CD4-positive, alpha-beta T cell treated with Interferon alpha-2 for 1 hour (primary cell): ENCODE results near the gene N4BP2.

Experiments used
- DNase-seq, 2 donors: peaks; one replicate each; pipeline ENCODE4 v3.0.0-alpha.2; 2020 to 2022

The N4BP2 gene

DNA sequence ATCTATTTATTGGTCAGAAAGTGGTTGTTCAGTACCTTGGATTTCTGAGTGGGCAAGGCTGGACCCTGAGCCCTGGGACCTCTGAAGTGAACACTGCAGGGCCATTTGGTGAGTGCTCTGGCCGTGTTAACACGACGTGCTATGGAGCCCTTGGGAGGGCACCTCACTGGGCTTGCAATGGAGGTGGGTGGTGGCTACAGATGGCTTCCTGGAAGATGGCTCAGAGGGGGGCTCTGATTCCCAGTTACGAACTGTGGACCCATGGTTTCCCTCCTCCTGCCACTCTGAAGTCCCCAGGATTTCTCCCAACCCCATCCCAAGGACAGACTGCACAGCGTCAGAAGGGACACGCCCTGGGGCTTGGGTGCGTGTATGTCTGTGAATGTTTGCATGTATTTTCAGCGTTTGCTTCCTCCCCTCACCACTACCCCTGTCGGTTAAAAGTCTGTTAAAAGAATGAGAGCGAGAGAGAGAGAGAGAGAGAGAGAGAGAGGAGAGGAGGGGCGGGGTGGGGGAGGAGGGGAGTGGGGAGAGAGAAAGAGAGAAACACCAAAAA, 136.4 kb downstream of the N4BP2 start:
- peak; percentile 64 to 65 for DNase-seq

DNA sequence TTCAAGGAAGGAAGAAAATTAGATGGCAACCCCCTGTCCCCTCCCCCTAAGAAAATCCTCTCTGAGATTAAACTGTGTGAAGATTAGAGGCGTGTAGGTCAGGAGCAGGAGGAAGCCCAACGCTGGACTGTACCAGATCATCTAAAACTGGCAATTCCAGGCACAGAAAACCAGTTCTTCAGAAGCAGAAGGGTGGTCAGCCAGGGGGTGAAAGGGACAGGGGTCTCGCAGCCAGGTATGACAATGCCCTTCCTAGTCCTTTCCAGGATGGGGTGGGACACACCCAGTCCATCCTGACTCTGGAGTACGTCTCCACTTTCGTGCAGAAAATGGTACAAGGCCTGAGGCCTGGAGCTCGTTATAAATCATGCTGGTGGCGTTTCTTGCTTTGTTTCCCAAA, 136.9 kb downstream of the N4BP2 start:
- DNase-seq, result no peak

DNA sequence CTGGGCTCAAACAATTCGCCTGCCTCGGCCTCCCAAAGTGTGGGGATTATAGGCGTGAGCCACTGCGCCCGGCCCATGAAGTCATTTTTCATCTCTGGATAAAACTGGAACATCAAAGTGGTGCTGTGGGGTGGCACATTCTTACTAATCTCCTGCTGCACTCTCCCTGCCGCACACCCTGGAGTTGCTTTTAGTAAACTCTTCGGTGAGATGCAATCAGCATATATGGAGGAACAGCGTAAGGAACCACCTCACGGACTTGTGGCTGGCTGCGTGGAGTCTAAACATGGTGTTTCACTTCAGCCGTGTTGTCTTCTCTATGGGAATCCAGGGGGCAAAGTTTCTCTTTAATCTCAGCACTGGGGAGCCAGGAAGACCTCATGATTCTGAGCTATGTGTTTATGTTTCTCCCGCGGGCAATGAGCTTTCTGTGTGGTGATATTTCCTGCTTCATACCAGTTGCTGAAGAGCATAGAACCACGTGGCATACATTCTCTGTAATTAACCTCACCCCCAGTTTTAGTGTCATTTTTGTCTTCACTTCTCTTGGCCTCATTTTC, 138.0 kb downstream of the N4BP2 start:
- peak; percentile 57 to 80 for DNase-seq

DNA sequence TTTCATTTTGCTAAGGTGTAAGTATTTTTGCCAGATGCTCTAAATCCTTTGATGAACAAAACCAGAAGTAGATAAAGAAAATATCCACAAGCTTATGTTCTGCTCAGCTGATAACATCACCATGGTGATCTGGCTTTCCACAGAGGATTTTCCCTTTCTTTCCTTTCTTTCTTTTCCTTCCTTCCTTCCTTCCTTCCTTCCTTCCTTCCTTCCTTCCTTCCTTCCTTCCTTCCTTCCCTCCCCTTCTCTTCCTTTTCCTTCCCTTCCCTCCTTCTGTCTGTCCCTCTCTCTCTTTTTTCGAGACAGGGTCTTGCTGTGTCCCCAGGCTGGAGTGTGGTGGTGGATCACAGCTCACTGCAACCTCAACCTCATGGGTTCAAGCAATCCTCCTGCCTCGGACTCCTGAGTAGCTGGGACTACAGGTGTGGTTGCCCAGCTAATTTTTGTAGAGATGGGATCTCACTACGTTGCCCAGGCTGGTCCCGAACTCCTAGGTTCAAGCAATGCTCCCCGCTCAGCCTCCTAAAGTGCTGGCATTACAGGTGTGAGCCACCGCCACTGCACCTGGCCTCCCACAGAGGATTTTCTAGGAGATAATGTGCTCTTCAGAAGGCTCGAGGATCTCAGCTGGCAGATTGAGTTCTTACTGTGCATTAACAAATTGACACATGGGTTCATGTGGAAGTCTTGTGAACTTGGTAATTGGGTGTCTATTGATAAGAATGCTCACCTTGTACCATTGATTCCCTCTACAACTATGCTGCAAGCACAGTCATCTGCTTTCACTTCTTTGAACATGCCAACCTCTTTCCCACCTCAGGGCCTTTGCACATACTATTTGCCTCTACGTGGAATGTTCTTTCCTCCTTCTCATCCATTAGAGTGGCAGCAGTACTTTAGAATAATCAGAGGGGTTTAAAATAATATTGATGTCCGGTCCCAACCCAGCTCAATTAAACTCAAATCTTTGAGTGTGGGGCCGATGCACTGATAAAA, 138.8 kb downstream of the N4BP2 start:
- DNase-seq, result peak in 1 of 2 donors; percentile 19

DNA sequence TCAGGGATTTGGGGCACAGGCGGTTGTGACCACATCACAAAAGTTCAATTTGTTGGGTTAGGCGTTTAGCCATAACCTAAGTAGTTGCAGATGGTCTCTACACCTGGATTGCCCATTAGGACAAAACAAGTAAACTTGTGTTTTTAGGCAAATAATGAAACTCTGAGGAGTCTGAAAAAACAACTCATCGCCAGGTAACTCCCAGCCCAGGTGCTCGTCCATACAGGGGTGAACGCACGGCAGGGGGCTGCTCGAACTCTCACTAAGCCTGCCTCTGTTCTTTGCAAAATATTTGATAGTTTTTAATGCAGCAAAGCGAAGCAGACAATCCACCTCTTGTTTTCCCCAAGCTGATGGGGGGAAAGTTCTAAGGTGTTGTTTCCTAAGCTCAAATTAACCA, 139.6 kb downstream of the N4BP2 start:
- DNase-seq, result peak in 1 of 2 donors; percentile 33

DNA sequence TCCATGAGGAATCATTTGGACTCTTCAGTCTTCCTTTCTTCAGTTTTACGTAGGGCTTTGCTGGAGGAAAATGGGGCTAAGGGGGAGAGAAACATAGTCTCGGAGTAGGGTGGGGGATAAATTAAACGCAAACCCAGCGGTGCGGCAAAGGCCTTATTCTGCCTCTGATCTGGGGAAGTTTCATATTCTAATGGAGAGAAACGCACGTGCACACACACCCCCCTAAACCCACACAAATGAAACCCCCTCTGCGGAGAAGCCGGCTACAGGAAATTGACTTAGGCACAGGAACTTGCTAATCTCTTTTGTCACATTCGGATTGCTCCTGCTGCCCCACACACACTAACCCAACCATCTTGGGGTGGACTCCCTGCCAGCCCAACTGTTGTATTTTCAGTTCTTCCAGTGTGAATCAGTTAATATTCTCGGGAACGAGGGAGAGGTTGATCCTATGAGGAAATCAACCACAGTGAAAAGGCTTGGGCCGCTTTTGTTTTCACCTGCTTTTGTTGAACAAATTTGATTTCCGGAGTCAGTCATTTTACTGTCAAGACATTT, 140.2 kb downstream of the N4BP2 start, which contains the start of gene RHOH:
TSS of gene RHOH (plus strand) at position 308 of the 558 bp plus-strand sequence. CDS start 46,356 bp downstream, outside the sequence.
- peak; percentile 87 to 91 for DNase-seq

DNA sequence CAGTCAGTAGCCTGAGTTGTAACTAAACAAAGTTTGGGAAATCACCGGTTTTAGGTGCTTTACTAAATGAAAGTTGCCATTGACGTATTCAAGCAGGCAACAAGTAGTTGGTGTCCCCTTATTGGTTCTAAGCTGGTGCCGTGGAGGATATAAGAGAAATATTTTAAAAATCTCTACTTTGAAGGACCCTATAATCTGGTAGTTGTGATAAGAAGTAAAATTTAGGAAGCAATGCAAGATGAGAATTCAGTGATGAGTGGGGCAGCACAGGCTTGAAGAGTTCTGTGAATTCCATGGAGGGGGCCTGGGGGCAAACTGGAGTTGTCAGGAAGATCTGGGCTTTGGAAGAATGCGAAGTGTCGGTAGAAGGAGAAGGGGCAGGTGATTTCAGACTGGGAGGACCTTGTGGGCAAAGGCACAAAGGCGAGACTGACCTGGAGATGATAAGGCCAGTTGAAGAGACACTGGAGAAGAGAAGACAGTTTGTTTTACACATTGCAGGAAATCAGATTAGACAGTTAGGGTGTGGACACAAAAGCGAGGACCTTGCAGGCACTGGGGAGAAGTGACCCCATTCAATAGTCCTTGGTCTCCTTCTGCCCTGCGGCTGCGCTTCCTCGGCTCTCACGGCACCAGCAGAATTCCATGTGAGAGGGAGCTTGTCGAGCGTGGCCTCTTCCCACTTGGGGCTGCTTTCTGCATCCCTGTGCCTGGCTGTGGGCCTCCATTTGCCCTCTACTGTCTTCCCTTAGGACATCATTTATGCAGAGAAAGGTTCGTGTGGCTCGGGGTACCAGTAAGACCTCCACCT, 141.4 kb downstream of the N4BP2 start:
- DNase-seq, result peak; percentile 54 to 89

DNA sequence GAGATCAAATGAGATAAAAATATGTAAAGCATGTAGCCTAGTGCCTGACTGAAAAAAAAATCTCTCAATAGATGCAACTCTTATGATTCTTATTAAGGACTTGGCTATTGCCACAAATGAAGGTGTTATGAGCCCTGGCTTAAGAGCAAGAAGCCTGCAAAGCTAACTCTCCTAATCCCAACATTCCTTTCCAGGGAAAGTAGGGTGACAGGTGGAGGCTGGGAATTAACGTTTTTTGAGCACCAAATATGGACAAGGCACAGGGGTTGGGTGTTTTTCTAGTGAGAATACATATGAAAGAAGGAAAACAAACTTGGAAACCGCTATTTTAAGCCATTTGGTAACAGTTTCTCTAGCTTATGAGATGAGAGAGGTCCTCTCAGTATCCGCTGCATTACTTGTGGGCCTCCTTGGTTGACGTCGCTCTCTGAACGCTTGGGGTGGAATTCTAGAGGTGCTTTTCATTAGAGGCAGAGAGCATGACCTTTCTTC, 142.6 kb downstream of the N4BP2 start:
- DNase-seq, result peak in 1 of 2 donors; percentile 70

DNA sequence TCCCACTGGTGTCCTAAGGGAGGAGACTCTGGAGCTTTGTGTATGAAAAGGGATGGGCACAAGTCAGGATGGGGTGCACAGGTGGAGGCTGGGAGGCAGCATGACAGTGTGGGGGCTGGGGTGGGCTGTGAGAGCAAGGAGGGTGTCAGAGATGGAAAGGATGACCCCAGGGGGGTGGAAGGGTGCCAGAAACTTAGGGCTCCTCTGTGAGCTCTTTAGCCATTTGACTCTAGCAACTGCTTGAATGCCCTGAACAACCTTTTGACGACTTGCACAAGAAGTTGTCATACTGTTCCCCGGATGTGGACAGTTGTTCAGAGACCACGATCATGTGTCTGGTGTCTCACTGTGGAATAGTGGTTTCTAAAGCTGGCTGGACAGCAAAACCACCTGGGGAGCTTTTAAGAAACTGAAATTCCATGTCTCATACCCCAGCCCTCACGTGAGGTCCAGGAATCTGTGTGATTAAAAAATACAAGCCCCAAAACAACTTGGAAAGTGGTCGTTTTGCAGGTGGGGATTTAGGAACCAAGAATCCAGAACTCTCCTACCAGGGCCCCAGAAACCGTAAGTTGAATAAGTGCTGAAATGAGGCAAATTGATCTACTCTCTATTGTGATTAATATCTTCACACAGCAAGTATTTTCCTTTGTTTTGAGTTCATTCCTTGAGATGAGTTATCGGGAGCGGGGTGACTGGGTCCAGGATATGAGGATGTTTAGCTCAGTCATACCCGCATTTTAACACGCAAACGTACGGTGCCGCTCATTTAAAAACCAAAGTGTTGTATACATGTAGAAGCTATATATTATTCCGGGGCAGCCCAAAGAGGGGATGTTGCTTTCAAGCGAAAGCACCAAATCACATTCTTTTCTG, 143.6 kb downstream of the N4BP2 start:
- peak; percentile 78 to 87 for DNase-seq

DNA sequence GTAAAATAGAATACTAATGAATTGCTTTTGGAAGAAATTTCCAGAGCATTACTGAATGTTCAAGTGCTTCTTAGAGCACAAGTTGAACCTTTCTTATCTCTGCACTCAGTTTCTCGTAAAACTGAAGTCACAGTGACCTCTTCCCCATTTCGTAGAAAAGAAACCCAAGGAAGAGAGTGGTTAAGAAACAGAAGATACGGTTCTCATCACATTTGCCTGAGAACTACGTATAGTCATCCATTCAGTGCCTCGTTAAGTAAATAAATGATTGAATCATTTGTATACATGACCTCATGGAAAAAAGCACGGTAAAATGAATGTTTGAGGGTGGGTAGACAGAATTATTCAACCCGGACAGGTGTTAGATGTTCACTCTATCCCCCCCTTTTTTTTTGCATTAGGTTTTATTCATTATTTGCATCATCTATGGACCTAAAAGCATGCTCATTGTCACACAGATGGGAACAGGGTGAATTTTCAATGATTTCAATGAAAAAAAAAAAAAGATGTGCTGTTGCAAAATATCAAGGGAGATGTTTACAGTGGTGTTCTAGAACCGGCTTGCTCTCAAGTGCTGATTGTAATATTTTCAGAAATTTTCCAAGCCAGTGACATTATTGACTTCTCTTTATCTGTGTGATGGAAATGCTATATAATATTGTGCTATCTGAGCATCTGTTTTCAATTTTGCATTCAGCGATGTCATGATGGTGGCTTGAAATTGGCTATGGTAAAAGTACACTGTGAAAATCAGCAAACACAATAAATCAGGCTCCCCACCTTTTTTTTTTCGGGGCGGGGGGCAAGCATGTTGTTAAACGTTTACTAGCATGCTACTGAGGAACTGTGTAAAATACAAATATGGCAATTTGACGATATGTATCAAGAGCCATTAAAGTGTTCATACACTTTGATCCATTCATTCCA, 144.5 kb downstream of the N4BP2 start:
- DNase-seq, result peak; percentile 52 to 87

DNA sequence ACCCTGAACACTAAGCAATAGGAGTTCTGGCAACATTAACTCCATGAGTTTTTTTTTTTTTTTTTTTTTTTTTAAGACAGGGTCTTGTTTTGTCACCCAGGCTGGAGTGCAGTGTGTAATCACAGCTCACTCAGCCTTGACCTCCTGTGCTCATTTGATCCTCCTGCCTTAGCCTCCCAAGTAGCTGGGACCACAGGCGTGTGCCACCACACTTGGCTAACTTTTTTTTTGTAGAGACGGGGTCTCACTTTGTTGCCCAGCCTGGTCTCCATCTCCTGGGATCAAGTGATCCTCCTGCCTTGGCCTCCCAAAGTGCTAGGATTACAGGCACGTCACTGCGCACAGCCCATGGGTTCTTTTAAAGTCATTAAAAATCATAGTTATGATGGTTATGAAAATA, 145.2 kb downstream of the N4BP2 start:
- DNase-seq, result peak in 1 of 2 donors; percentile 33

DNA sequence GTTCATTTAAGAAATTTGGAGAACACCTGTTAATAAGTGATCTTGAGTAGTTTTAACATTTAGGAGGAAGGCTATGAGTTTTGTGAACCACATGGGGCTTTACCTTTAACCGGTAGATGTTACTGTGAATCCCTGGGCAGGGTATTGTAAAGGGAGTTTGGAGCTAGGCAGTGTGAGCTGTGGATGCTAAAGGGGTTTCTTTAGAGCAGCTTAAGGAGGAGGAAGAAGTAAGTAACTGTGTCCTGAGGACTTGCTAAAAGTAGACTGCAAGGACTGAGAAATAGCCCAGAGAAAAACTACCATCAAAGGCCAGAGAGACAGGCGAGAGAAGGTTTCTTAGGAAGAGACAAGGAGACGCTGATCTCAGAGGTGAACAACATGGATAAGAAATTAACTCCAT, 145.8 kb downstream of the N4BP2 start:
- DNase-seq, result peak in 1 of 2 donors; percentile 57

DNA sequence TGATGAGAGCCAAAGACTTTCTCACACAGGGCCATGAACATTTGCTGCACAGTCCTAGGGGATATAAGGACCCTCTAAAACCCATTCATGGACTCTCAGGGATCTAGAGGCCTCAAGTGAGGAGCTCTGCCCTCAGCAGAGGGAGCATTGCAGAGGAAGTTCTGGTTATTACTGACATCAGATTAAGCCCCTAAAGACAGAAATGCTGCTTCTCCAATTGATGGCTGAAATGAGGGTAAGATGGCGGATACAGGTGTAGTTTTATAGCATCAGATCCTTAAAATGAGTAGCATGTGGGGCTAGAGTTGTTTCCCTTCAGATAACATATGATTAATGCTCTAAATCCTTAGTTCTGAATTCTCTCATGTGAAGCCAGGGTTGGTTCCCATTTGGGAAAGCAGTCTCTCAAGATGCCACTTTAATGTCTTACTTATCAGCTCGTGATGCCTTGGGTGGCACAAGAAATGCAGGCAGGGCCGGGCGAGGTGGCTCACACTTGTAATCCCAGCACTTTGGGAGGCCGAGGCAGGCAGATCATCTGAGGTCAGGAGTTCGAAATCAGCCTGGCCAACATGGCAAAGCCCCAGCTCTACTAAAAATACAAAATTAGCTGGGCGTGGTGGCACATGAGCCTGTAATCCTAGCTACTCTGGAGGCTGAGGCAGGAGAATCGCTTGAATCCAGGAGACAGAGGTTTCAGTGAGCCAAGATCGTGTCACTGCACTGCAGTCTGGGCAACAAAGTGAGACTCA, 148.0 kb downstream of the N4BP2 start:
- peak in 1 of 2 donors; percentile 41 for DNase-seq

DNA sequence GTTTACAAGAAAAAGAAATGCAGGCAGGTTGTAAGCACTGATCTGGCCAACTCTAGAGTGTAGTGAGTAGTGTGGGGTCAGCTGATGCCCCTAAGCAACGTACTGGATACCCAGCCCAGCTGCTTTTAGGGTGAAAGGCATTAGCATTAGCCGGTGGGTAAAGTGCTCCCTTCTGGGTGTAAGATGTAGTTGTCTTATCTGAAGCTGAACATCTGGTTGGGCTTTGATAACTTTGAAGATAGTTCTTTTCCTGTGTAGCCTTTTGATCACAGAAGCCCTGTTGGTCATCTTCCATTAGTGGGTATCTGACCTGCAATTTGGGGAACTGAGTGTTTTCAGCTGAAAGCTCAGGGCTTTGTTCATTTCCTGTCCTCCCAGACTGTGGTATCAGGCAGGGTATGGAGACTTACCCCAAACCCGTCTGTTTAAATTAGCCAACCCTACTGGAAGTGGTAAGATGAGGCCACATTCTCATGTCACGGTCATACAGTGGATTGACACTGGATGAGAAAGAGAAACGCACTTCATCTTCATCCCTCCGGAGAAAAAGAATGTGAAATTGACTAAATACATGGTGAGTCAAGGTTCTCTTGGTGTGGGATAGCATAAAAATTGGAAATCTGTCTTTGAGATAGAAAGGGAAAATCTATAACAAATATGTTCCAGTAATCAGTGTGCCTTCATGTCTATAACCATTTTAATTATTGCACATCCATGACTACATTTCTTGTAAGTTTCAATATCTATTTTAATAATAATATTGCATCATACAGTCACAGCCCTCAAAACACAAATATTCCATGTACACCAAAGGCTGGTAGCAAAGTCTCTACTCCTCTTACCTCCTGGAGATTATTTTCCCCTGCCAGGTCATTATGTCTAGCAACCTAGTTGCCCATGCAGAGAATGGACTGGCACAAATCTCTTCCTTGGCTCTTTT, 148.9 kb downstream of the N4BP2 start:
- DNase-seq, result peak; percentile 67 to 74

DNA sequence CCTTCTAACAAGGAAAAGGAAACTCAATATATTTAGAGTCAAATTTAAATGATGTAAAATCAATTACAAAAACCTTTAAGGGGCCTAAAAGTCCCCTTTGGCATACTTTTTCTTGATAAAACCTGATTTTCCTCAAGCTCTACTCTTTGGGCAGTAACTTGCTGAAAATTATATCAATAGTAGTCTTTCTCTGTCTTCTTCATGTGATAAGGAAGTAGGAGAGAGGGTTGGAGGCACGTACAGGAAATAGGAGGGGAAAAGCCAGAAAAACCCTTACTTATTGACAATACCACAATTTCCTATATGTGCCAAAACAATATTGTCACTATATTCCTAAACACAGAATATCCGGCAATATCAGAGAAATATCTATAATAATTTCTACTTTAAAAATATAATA, 149.8 kb downstream of the N4BP2 start:
- DNase-seq, result peak in 1 of 2 donors; percentile 70
